Transverse colon (tissue), 4 donors: ENCODE results near the gene OSBPL7. TPM values are rescaled to one million over a fixed set of nuclear protein-coding genes. Genes with fewer than 3 reads are reported as not detected.

ENCODE experiments used
- DNase-seq: peaks from one replicate; pipeline ENCODE4 v3.0.0-alpha.2; 2019
- H3K27ac ChIP-seq, 4 donors: fragments of 200-600 bp; sonication (generic); 2 replicates each; pipeline ENCODE4 v1.5.1; 2016 to 2018; ENCODE audit warnings: inconsistent platforms in 4 of 4
- H3K27me3 ChIP-seq: fragments of 200-600 bp; sonication (generic); 2 replicates; pipeline ENCODE4 v1.5.1; 2017; ENCODE audit warnings: inconsistent platforms
- H3K36me3 ChIP-seq, 4 donors: fragments of 200-600 bp; sonication (generic); 2 replicates each; pipeline ENCODE4 v1.5.1; 2017 to 2019; ENCODE audit warnings: inconsistent platforms in 4 of 4
- H3K4me1 ChIP-seq, 4 donors: fragments of 200-600 bp; sonication (generic); 2 replicates each; pipeline ENCODE4 v1.5.1; 2017 to 2020; ENCODE audit warnings: inconsistent platforms in 4 of 4
- H3K4me3 ChIP-seq, 4 donors: fragments of 200-600 bp; sonication (generic); 1 replicate in 1 of 4; 2 replicates in 3 of 4; pipeline versions ENCODE4 v1.5.1 to v1.6.1; 2017 to 2019; ENCODE audit warnings: inconsistent platforms in 4 of 4
- H3K9me3 ChIP-seq, 2 donors: fragments of 200-600 bp; sonication (generic); 2 replicates each; pipeline ENCODE4 v1.5.1; 2017 to 2019; ENCODE audit warnings: inconsistent platforms in 2 of 2
- CTCF ChIP-seq, 5 experiments: fragments of 200-600 bp in 3 of 5; fragments of 450-650 bp in 2 of 5; sonication (generic) in 3 of 5; IDR thresholded peaks; 1 replicate in 2 of 5; 2 replicates in 3 of 5; pipeline ENCODE4 v1.5.1; 2016 to 2017; ENCODE audit warnings: antibody characterized with exemption in 5 of 5, inconsistent platforms in 3 of 5, mild to moderate bottlenecking in 2 of 5, moderate library complexity in 1 of 5
- EP300 ChIP-seq: sonication (generic); formaldehyde crosslinking; IDR thresholded peaks from one replicate; pipeline ENCODE4 v1.6.1; 2017; ENCODE audit warnings: antibody characterized with exemption, low read depth
- POLR2A ChIP-seq: fragments of 450-650 bp; IDR thresholded peaks from one replicate; pipeline ENCODE4 v1.6.1; 2016; ENCODE audit warnings: antibody characterized with exemption, mild to moderate bottlenecking, moderate library complexity
- POLR2AphosphoS5 ChIP-seq, 3 donors: sonication (generic); formaldehyde crosslinking; IDR thresholded peaks; one replicate each; pipeline ENCODE4 v1.6.1; 2016; ENCODE audit warnings: antibody characterized with exemption in 3 of 3
- WGBS, 2 donors: methylation state at CpG; one replicate each; pipeline ENCODE4 v1.1.5; 2018; ENCODE audit warnings: low coverage in 1 of 2; 5-methylcytosine and 5-hydroxymethylcytosine counted together
- in situ Hi-C, 4 donors: fragments of 200-750 bp; cut with MboI; loops; one replicate each; pipeline versions ENCODE4 v1.15.0 to v1.15.1; 2017; ENCODE audit warnings: low sequenced_read_pairs in 3 of 4, low pct_ligation_motif_present in 1 of 4, low pct_unique_long_range_greater_than_20kb in 1 of 4
- intact Hi-C: fragments of 100-400 bp; cut with DNase I; formaldehyde crosslinking; loops from one replicate; pipeline ENCODE4 v1.15.1; 2023; ENCODE audit warnings: low total_unique reads
- total RNA-seq, 4 donors: library from RNA; depleted of rRNA; stranded (reverse); fragments of >200 nt; gene quantifications; one replicate each; pipeline ENCODE4 v1.1.0, GENCODE V29; 2016

Gene OSBPL7
- total RNA-seq, 4 donors from 2014 or later: 53.5 to 148 (median 75.0) TPM

GRCh38 chr17:47797797-47798196 is 23.8 kb downstream of the OSBPL7 start:
- no peak overlapping the region for H3K4me3 ChIP-seq
- H3K36me3 ChIP-seq: no peaks in the 10 kb centered on the region
- no peak for DNase-seq
- no peaks in the 10 kb centered on the region for H3K9me3 ChIP-seq
- H3K4me1 ChIP-seq: no peaks in the 10 kb centered on the region
- in situ Hi-C loops: loop anchor here in 1 of 4 donors (10.0 kb wide), 1 partner anchor 103 kb away; the partner anchor contains the start of gene TBKBP1
- H3K27me3 ChIP-seq: peaks cover 30% of the 10 kb centered on the region
- TF ChIP-seq POLR2AphosphoS5 (IDR thresholded peaks at IDR 0.05) (no peak), CTCF (IDR thresholded peaks at IDR 0.05) (no peak)
- H3K27ac ChIP-seq: no peak overlapping the region
- intact Hi-C loops: no loop called here
- 54 to 61% methylated on average over 2 of the region's 2 CpGs for WGBS, 2 donors

DNA sequence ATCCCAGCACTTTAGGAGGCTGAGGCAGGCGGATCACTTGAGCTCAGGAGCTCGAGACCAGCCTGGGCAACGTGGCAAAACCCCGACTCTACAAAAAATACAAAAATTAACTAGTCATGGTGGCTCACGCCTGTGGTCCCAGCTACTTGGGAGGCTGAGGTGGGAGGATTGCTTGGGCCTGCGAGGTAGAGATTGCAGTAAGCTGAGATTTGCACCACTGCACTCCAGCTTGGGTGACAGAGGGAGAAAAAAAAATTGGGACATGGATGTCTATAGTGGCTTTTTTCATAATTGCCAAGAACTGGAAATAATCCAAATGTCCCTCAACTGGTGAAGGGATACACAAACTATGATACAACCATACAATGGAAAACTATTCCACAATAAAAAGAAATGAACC is 28.6 kb downstream of the OSBPL7 start:
- Histone ChIP-seq H3K9me3 (no peaks in the 10 kb centered on the region), H3K4me3 (no peak overlapping the region), H3K36me3 (no peaks in the 10 kb centered on the region), H3K27me3 (peaks cover 77% of the 10 kb centered on the region), H3K4me1 (peaks cover 5 to 11% (median 8%) of the 10 kb centered on the region in 4 donors), H3K27ac (no peak overlapping the region)
- WGBS, 2 donors: 64% methylated on average over 6 of the region's 6 CpGs; no CpG with 5 or more reads in 1 of the 2 donors
- TF ChIP-seq CTCF (IDR thresholded peaks at IDR 0.05) (no peak), POLR2A (no peak), EP300 (no peak), POLR2AphosphoS5 (IDR thresholded peaks at IDR 0.05) (no peak)
- in situ Hi-C loops: loop anchor here in 1 of 4 donors (10.0 kb wide), 1 partner anchor 98 kb away; the partner anchor contains the start of gene TBKBP1
- no peak for DNase-seq
- intact Hi-C loops: no loop called here

DNA sequence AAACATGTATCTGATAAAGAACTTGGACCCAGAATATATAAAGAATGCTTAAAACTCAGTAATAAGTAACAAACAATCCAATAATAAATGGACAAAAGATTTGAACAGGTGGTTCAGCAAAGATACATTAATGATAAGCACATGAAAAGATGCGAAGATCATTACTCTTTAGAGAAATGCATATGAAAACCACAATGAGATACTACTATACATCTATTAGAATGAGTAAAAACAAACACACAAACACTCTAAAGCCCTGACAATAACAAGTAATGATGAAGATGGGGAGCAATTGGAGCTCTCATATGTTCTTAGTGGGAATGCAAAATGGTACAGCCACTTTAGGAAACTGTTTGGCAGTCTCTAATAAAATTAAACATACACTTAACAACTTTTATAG is 29.1 kb downstream of the OSBPL7 start:
- Histone ChIP-seq H3K36me3 (no peaks in the 10 kb centered on the region), H3K27me3 (peaks cover 82% of the 10 kb centered on the region), H3K4me1 (peaks cover 5 to 11% (median 8%) of the 10 kb centered on the region in 4 donors), H3K4me3 (no peak overlapping the region), H3K27ac (no peak overlapping the region), H3K9me3 (no peaks in the 10 kb centered on the region)
- in situ Hi-C loops (loop anchor here in 1 of 4 donors (10.0 kb wide), 1 partner anchor 98 kb away; the partner anchor contains the start of gene TBKBP1), intact Hi-C loops (no loop called here)
- TF ChIP-seq CTCF (IDR thresholded peaks at IDR 0.05) (no peak), POLR2AphosphoS5 (IDR thresholded peaks at IDR 0.05) (no peak), EP300 (no peak), POLR2A (no peak)
- 75 to 81% methylated on average over 1 of the region's 1 CpG for WGBS, 2 donors
- DNase-seq: no peak

DNA sequence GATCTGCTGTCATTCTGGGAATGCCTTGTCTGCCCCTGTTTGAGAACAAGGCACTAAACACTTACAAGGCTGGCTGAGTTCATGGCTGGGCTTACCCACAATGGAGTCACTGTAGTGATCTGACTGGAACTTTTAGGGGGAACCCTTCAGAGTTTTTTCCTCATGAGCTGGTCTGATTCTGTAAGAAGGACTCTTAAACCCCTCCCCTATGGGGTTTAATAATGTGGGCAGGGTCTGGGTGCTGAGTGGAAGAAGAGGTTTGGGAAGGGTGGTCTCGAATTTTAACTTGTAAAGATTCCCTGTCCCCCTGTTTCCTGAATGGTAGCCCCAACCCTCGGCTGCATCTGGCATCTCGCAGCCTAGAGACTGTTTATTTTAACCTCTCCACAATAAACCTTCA is 30.6 kb downstream of the OSBPL7 start:
- no peak for DNase-seq
- peaks cover 93% of the 10 kb centered on the region for H3K27me3 ChIP-seq
- 13 to 25% methylated on average over 3 of the region's 3 CpGs for WGBS, 2 donors
- no peaks in the 10 kb centered on the region for H3K36me3 ChIP-seq
- H3K4me1 ChIP-seq: peaks cover 5 to 11% (median 8%) of the 10 kb centered on the region in 4 donors
- no peak for TF ChIP-seq EP300
- TF ChIP-seq POLR2A: no peak
- no peak for TF ChIP-seq POLR2AphosphoS5 (IDR thresholded peaks at IDR 0.05)
- TF ChIP-seq CTCF (IDR thresholded peaks at IDR 0.05): no peak
- in situ Hi-C loops: loop anchor here in 1 of 4 donors (10.0 kb wide), 1 partner anchor 96 kb away; the partner anchor contains the start of gene TBKBP1
- intact Hi-C loops: no loop called here
- no peak overlapping the region for H3K4me3 ChIP-seq
- H3K9me3 ChIP-seq: no peaks in the 10 kb centered on the region
- H3K27ac ChIP-seq: no peak overlapping the region
